ENCODE results near the gene PPARGC1A. TPM values are rescaled to one million over a fixed set of nuclear protein-coding genes. Genes with fewer than 3 reads are reported as not detected.

Gene PPARGC1A
- polyA plus RNA-seq (2012; ENCODE audit: low read depth, missing spikeins) = not detected

GRCh38 chr4:23889814-23890341 lies at the start of gene PPARGC1A:
Gene PPARGC1A, minus strand, starts transcription at chr4:23890047. Its CDS starts 90 bp downstream, at chr4:23889957.
- no peak for FAIRE-seq

GRCh38 chr4:23938796-23939195 lies 48.9 kb upstream of the PPARGC1A start:
- no peak for FAIRE-seq
- TF ChIP-seq POLR2A (IDR thresholded peaks at IDR 0.05; ENCODE audit: low read depth, low read length) = no peak
- no peak for DNase-seq (ENCODE audit: insufficient read length, low spot score)

More at GRCh38 chr4:23889814-23890341, at the start of gene PPARGC1A:
- DNase-seq (ENCODE audit: insufficient read length, low spot score) = no peak
- TF ChIP-seq POLR2AphosphoS5 (IDR thresholded peaks at IDR 0.05; ENCODE audit: low read depth, low read length) (no peak), TAF1 (IDR thresholded peaks at IDR 0.05; ENCODE audit: low read depth, low read length) (no peak), POLR2A (IDR thresholded peaks at IDR 0.05; ENCODE audit: low read depth, low read length) (no peak), POU2F2 (IDR thresholded peaks at IDR 0.05; ENCODE audit: low read depth, low read length) (no peak), PAX5 (IDR thresholded peaks at IDR 0.05; ENCODE audit: insufficient read depth, low read length, severe bottlenecking) (no peak), SPI1 (IDR thresholded peaks at IDR 0.05; ENCODE audit: low read depth, low read length) (no peak)

- no peak for DNase-seq (ENCODE audit: insufficient read length, low spot score)
- TF ChIP-seq PAX5 (IDR thresholded peaks at IDR 0.05; ENCODE audit: insufficient read depth, low read length, severe bottlenecking) (no peak), SPI1 (IDR thresholded peaks at IDR 0.05; ENCODE audit: low read depth, low read length) (no peak), POU2F2 (IDR thresholded peaks at IDR 0.05; ENCODE audit: low read depth, low read length) (no peak), POLR2AphosphoS5 (IDR thresholded peaks at IDR 0.05; ENCODE audit: low read depth, low read length) (no peak), TAF1 (IDR thresholded peaks at IDR 0.05; ENCODE audit: low read depth, low read length) (no peak), POLR2A (IDR thresholded peaks at IDR 0.05; ENCODE audit: low read depth, low read length) (no peak)
- no peak for FAIRE-seq
Observed at GRCh38 chr4:23937173-23937572, 47.3 kb upstream of the PPARGC1A start.

GRCh38 chr4:23934915-23935314 lies 45.1 kb upstream of the PPARGC1A start:
- FAIRE-seq (no peak), DNase-seq (ENCODE audit: insufficient read length, low spot score) (no peak)
- TF ChIP-seq POLR2A (IDR thresholded peaks at IDR 0.05; ENCODE audit: low read depth, low read length) (no peak), SPI1 (IDR thresholded peaks at IDR 0.05; ENCODE audit: low read depth, low read length) (no peak), PAX5 (IDR thresholded peaks at IDR 0.05; ENCODE audit: insufficient read depth, low read length, severe bottlenecking) (no peak), POU2F2 (IDR thresholded peaks at IDR 0.05; ENCODE audit: low read depth, low read length) (no peak), TAF1 (IDR thresholded peaks at IDR 0.05; ENCODE audit: low read depth, low read length) (no peak), POLR2AphosphoS5 (IDR thresholded peaks at IDR 0.05; ENCODE audit: low read depth, low read length) (no peak)

GRCh38 chr4:23934223-23934622 lies 44.4 kb upstream of the PPARGC1A start:
- DNase-seq (ENCODE audit: insufficient read length, low spot score) = no peak
- TF ChIP-seq PAX5 (IDR thresholded peaks at IDR 0.05; ENCODE audit: insufficient read depth, low read length, severe bottlenecking) (no peak), SPI1 (IDR thresholded peaks at IDR 0.05; ENCODE audit: low read depth, low read length) (no peak), POU2F2 (IDR thresholded peaks at IDR 0.05; ENCODE audit: low read depth, low read length) (no peak), POLR2AphosphoS5 (IDR thresholded peaks at IDR 0.05; ENCODE audit: low read depth, low read length) (no peak), TAF1 (IDR thresholded peaks at IDR 0.05; ENCODE audit: low read depth, low read length) (no peak), POLR2A (IDR thresholded peaks at IDR 0.05; ENCODE audit: low read depth, low read length) (no peak)
- FAIRE-seq = no peak

- FAIRE-seq = no peak
- DNase-seq (ENCODE audit: insufficient read length, low spot score) = no peak
- no peak for TF ChIP-seq PAX5 (IDR thresholded peaks at IDR 0.05; ENCODE audit: insufficient read depth, low read length, severe bottlenecking)
- no peak for TF ChIP-seq POLR2AphosphoS5 (IDR thresholded peaks at IDR 0.05; ENCODE audit: low read depth, low read length)
- TF ChIP-seq POU2F2 (IDR thresholded peaks at IDR 0.05; ENCODE audit: low read depth, low read length) = no peak
- TF ChIP-seq POLR2A (IDR thresholded peaks at IDR 0.05; ENCODE audit: low read depth, low read length) = no peak
Observed at GRCh38 chr4:23932901-23933308, 43.1 kb upstream of the PPARGC1A start.

- TF ChIP-seq POLR2AphosphoS5 (IDR thresholded peaks at IDR 0.05; ENCODE audit: low read depth, low read length) = no peak
- TF ChIP-seq TAF1 (IDR thresholded peaks at IDR 0.05; ENCODE audit: low read depth, low read length) = no peak
- no peak for TF ChIP-seq POLR2A (IDR thresholded peaks at IDR 0.05; ENCODE audit: low read depth, low read length)
- TF ChIP-seq PAX5 (IDR thresholded peaks at IDR 0.05; ENCODE audit: insufficient read depth, low read length, severe bottlenecking) = no peak
- TF ChIP-seq POU2F2 (IDR thresholded peaks at IDR 0.05; ENCODE audit: low read depth, low read length) = no peak
- TF ChIP-seq SPI1 (IDR thresholded peaks at IDR 0.05; ENCODE audit: low read depth, low read length) = no peak
- DNase-seq (ENCODE audit: insufficient read length, low spot score) (no peak), FAIRE-seq (no peak)
Observed at GRCh38 chr4:23932186-23932585, 42.3 kb upstream of the PPARGC1A start.

GRCh38 chr4:23931489-23931830 lies 41.6 kb upstream of the PPARGC1A start:
- no peak for TF ChIP-seq POLR2A (IDR thresholded peaks at IDR 0.05; ENCODE audit: low read depth, low read length)
- TF ChIP-seq TAF1 (IDR thresholded peaks at IDR 0.05; ENCODE audit: low read depth, low read length) = no peak
- no peak for DNase-seq (ENCODE audit: insufficient read length, low spot score)
- no peak for FAIRE-seq

- DNase-seq (ENCODE audit: insufficient read length, low spot score) (no peak), FAIRE-seq (no peak)
- TF ChIP-seq SPI1 (IDR thresholded peaks at IDR 0.05; ENCODE audit: low read depth, low read length) (no peak), TAF1 (IDR thresholded peaks at IDR 0.05; ENCODE audit: low read depth, low read length) (no peak), POU2F2 (IDR thresholded peaks at IDR 0.05; ENCODE audit: low read depth, low read length) (no peak), POLR2AphosphoS5 (IDR thresholded peaks at IDR 0.05; ENCODE audit: low read depth, low read length) (no peak), PAX5 (IDR thresholded peaks at IDR 0.05; ENCODE audit: insufficient read depth, low read length, severe bottlenecking) (no peak), POLR2A (IDR thresholded peaks at IDR 0.05; ENCODE audit: low read depth, low read length) (no peak)
Observed at GRCh38 chr4:23930750-23931488, 41.1 kb upstream of the PPARGC1A start.

GRCh38 chr4:23929248-23929647 lies 39.4 kb upstream of the PPARGC1A start:
- no peak for TF ChIP-seq PAX5 (IDR thresholded peaks at IDR 0.05; ENCODE audit: insufficient read depth, low read length, severe bottlenecking)
- TF ChIP-seq POLR2A (IDR thresholded peaks at IDR 0.05; ENCODE audit: low read depth, low read length) = no peak
- no peak for TF ChIP-seq SPI1 (IDR thresholded peaks at IDR 0.05; ENCODE audit: low read depth, low read length)
- TF ChIP-seq POLR2AphosphoS5 (IDR thresholded peaks at IDR 0.05; ENCODE audit: low read depth, low read length) = no peak
- no peak for TF ChIP-seq POU2F2 (IDR thresholded peaks at IDR 0.05; ENCODE audit: low read depth, low read length)
- TF ChIP-seq TAF1 (IDR thresholded peaks at IDR 0.05; ENCODE audit: low read depth, low read length) = no peak
- no peak for DNase-seq (ENCODE audit: insufficient read length, low spot score)
- no peak for FAIRE-seq
